Measurements from ENCODE around the gene GPR149.

DNA sequence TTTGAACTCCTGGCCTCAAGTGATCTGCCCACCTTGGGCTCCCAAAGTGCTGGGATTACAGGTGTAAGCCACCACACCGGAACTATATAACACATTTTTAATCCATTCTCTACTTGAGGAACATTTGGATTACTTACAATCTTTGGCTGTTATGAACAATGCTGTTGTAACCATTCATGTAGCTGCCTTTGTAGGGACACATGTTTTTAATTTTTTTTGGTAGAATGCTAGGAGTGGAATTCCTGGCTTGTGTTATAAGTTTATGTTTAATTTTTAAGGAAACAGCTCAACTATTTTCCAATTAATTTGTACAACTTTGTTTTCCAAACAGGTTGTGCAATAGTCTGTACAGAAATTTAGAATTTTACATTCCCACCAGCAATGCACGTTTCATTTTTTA is 51.7 kb downstream of the GPR149 start:
- TF ChIP-seq, protein P1, sequence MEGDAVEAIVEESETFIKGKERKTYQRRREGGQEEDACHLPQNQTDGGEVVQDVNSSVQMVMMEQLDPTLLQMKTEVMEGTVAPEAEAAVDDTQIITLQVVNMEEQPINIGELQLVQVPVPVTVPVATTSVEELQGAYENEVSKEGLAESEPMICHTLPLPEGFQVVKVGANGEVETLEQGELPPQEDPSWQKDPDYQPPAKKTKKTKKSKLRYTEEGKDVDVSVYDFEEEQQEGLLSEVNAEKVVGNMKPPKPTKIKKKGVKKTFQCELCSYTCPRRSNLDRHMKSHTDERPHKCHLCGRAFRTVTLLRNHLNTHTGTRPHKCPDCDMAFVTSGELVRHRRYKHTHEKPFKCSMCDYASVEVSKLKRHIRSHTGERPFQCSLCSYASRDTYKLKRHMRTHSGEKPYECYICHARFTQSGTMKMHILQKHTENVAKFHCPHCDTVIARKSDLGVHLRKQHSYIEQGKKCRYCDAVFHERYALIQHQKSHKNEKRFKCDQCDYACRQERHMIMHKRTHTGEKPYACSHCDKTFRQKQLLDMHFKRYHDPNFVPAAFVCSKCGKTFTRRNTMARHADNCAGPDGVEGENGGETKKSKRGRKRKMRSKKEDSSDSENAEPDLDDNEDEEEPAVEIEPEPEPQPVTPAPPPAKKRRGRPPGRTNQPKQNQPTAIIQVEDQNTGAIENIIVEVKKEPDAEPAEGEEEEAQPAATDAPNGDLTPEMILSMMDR (optimal IDR thresholded peaks at IDR 0.05 in 1 of 3, IDR thresholded peaks at IDR 0.05 in 1 of 3, conservative IDR thresholded peaks at IDR 0.05 in 1 of 3; ENCODE audit: extremely low read depth in 1 of 3, insufficient read depth in 2 of 3, low read length in 3 of 3), result no peak
- no peak for TF ChIP-seq EZH2 (IDR thresholded peaks at IDR 0.05; ENCODE audit: low read length)

Measured in keratinocyte (primary cell).